ENCODE measurements around the gene ZRANB2. TPM values are rescaled to one million over a fixed set of nuclear protein-coding genes. Genes with fewer than 3 reads are reported as not detected.

Gene ZRANB2
- polyA plus RNA-seq, 2 of the 4 experiments (the other 2 are of a cell fraction): 47.9 to 87.6 TPM

DNA sequence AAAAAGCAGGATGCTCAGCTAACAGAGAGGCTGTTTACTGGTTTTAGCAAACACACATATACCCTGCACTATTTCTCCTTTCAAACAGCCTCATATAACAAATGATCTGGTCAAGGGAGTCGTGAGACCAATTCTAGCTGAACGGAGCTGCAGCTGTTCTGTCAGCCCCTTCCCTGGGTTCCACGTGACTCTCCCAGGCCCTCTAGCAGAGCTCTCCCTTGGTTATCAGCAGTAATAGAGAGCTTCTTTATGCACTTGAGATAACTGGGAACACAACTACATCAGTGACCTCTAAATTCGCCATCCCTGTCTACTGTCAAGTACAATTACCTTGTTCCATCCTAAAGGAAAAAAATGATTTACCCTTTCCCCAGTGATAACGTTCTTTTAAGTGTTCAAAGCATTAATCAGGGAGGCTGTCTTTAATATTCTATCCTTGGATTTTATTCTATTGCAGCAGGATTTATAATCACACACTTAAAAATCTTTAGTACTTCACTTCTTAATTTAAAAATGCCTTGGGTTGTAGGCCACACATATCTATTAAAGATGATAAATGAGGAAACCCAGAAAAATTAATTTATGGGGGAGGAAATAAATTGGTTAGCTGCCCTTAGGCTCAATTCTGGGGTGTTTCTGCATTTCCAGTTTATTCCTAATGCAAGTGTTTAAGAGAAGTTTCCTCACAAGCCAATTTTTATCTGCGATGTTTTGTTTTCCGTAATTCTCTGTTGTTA is 61.4 kb downstream of the ZRANB2 start:
- 41% methylated on average over 7 of the region's 7 CpGs for WGBS (ENCODE audit: missing lambda C conversion rate)
- Histone ChIP-seq H3K4me2 (no peak overlapping the region), H3K4me1 (no peaks in the 10 kb centered on the region), H3K4me3 (no peak overlapping the region), H3K9me3 (no peaks in the 10 kb centered on the region), H3K27ac (no peak overlapping the region)
- ChIA-PET CTCF (no interaction called here), POLR2A (no interaction called here)
- FAIRE-seq: no peak
- ATAC-seq: no peak
- DNase-seq (ENCODE audit: low read depth in 1 of 2, low spot score in 1 of 2): no peak
- no peak for TF ChIP-seq SREBF2 (IDR thresholded peaks at IDR 0.05)
- TF ChIP-seq RFX5 (IDR thresholded peaks at IDR 0.05): no peak
- no peak for TF ChIP-seq BHLHE40 (IDR thresholded peaks at IDR 0.05; ENCODE audit: low read depth, low read length)
- no peak for TF ChIP-seq JUNB (IDR thresholded peaks at IDR 0.05)
- no peak for TF ChIP-seq HDAC2 (IDR thresholded peaks at IDR 0.05)
- no peak for TF ChIP-seq ZC3H11A (IDR thresholded peaks at IDR 0.05)
- TF ChIP-seq RARB (CRISPR knock-in tag; IDR thresholded peaks at IDR 0.05): no peak
- TF ChIP-seq HEYL (CRISPR knock-in tag; IDR thresholded peaks at IDR 0.05): no peak
- TF ChIP-seq MAZ (IDR thresholded peaks at IDR 0.05; ENCODE audit: borderline replicate concordance, low read depth, low read length): no peak
- no peak for TF ChIP-seq KDM5A (IDR thresholded peaks at IDR 0.05)
- no peak for TF ChIP-seq RCOR1 (IDR thresholded peaks at IDR 0.05; ENCODE audit: low read depth, low read length)
- no peak for TF ChIP-seq ZSCAN20 (CRISPR knock-in tag; IDR thresholded peaks at IDR 0.05)
- no peak for TF ChIP-seq POLR2A (IDR thresholded peaks at IDR 0.05; ENCODE audit: low read length)
- no peak for TF ChIP-seq TP53 (CRISPR knock-in tag; IDR thresholded peaks at IDR 0.05)
- no peak for TF ChIP-seq JUN (IDR thresholded peaks at IDR 0.05)
- TF ChIP-seq FOSB (CRISPR knock-in tag; IDR thresholded peaks at IDR 0.05): no peak
- TF ChIP-seq, protein P1, sequence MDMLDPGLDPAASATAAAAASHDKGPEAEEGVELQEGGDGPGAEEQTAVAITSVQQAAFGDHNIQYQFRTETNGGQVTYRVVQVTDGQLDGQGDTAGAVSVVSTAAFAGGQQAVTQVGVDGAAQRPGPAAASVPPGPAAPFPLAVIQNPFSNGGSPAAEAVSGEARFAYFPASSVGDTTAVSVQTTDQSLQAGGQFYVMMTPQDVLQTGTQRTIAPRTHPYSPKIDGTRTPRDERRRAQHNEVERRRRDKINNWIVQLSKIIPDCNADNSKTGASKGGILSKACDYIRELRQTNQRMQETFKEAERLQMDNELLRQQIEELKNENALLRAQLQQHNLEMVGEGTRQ (IDR thresholded peaks at IDR 0.05): no peak
- TF ChIP-seq CBX8 (IDR thresholded peaks at IDR 0.05): no peak
- no peak for TF ChIP-seq RAD21 (conservative IDR thresholded peaks at IDR 0.05 in 1 of 2, IDR thresholded peaks at IDR 0.05 in 1 of 2)
- no peak for TF ChIP-seq MAFK (IDR thresholded peaks at IDR 0.05; ENCODE audit: partially characterized antibody)

DNA sequence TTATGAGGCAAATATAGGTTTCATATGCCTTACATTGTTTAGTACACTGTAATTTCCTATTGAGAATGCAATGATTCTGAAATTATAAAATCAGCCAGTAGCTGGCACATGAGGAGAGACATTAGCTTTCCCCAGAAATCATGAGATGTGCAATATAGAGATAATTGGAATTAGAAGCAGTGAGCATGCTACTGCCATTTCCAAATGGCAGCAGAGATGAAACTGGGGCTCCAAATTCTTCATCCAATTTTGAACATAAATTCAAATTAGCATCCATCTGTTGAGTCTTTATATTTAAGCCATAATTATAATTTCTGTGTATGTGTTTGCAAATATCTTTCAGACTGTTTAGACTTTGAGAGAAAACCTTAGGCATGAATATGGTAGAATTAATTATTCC is 62.0 kb downstream of the ZRANB2 start:
- CTCF ChIA-PET: no interaction called here

DNA sequence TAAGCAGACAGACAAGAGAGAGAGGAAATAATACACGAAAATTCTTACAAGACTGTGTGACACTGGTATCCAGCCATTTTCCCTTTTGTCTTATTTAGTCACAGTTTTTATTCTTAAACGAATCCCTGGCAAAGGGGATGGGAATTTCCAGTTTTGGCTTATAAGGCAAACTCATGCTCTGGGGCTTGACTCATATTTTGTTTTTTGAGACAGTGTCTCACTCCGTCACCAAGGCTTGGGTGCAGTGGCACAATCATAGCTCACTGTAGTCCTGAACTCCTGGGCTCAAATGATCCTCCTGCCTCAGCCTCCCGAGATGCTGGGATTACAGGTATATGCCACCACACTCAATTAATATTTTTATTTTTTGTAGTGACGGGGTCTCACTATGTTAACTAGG is 65.1 kb downstream of the ZRANB2 start:
- H3K9me3 ChIP-seq: no peaks in the 10 kb centered on the region
- no peak overlapping the region for H3K4me3 ChIP-seq
- no peak overlapping the region for H3K27ac ChIP-seq
- POLR2A ChIA-PET: no interaction called here
- CTCF ChIA-PET: no interaction called here
- ATAC-seq (no peak), FAIRE-seq (no peak), DNase-seq (ENCODE audit: low read depth in 1 of 2, low spot score in 1 of 2) (no peak)
- 12% methylated on average over 5 of the region's 5 CpGs for WGBS (ENCODE audit: missing lambda C conversion rate)
- TF ChIP-seq HDAC2 (IDR thresholded peaks at IDR 0.05): no peak
- TF ChIP-seq JUNB (IDR thresholded peaks at IDR 0.05): no peak
- no peak for TF ChIP-seq MYC (IDR thresholded peaks at IDR 0.05; ENCODE audit: borderline replicate concordance, low read length)
- TF ChIP-seq, protein P2, sequence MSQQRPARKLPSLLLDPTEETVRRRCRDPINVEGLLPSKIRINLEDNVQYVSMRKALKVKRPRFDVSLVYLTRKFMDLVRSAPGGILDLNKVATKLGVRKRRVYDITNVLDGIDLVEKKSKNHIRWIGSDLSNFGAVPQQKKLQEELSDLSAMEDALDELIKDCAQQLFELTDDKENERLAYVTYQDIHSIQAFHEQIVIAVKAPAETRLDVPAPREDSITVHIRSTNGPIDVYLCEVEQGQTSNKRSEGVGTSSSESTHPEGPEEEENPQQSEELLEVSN (IDR thresholded peaks at IDR 0.05; ENCODE audit: borderline replicate concordance, low read depth): no peak
- no peak for TF ChIP-seq RFX5 (IDR thresholded peaks at IDR 0.05)
- no peak for TF ChIP-seq CHD2 (IDR thresholded peaks at IDR 0.05; ENCODE audit: low read length, partially characterized antibody)
- TF ChIP-seq HOXB5 (CRISPR knock-in tag; IDR thresholded peaks at IDR 0.05): no peak
- TF ChIP-seq, protein P3, sequence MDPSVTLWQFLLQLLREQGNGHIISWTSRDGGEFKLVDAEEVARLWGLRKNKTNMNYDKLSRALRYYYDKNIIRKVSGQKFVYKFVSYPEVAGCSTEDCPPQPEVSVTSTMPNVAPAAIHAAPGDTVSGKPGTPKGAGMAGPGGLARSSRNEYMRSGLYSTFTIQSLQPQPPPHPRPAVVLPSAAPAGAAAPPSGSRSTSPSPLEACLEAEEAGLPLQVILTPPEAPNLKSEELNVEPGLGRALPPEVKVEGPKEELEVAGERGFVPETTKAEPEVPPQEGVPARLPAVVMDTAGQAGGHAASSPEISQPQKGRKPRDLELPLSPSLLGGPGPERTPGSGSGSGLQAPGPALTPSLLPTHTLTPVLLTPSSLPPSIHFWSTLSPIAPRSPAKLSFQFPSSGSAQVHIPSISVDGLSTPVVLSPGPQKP (IDR thresholded peaks at IDR 0.05; ENCODE audit: low read depth, low read length): no peak
- TF ChIP-seq CEBPB (IDR thresholded peaks at IDR 0.05): no peak
- TF ChIP-seq CBX2 (IDR thresholded peaks at IDR 0.05; ENCODE audit: borderline replicate concordance, low read depth): no peak
- no peaks in the 10 kb centered on the region for H3K4me1 ChIP-seq
- no peak overlapping the region for H3K4me2 ChIP-seq

More for the DNA sequence above, 62.0 kb downstream of the ZRANB2 start:
- TF ChIP-seq HOXB5 (CRISPR knock-in tag; IDR thresholded peaks at IDR 0.05) (no peak), ZNF302 (CRISPR knock-in tag; IDR thresholded peaks at IDR 0.05) (no peak), KDM5A (IDR thresholded peaks at IDR 0.05) (no peak), TP53 (CRISPR knock-in tag; IDR thresholded peaks at IDR 0.05) (no peak), NFE2L2 (conservative IDR thresholded peaks at IDR 0.05; ENCODE audit: low read length) (no peak), MYC (IDR thresholded peaks at IDR 0.05; ENCODE audit: borderline replicate concordance, low read length) (no peak), MAZ (IDR thresholded peaks at IDR 0.05; ENCODE audit: borderline replicate concordance, low read depth, low read length) (no peak), BHLHE40 (IDR thresholded peaks at IDR 0.05; ENCODE audit: low read depth, low read length) (no peak), MAFK (IDR thresholded peaks at IDR 0.05; ENCODE audit: partially characterized antibody) (no peak)
- TF ChIP-seq, protein P4, sequence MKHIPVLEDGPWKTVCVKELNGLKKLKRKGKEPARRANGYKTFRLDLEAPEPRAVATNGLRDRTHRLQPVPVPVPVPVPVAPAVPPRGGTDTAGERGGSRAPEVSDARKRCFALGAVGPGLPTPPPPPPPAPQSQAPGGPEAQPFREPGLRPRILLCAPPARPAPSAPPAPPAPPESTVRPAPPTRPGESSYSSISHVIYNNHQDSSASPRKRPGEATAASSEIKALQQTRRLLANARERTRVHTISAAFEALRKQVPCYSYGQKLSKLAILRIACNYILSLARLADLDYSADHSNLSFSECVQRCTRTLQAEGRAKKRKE (CRISPR knock-in tag; IDR thresholded peaks at IDR 0.05; ENCODE audit: low read depth): no peak
- Histone ChIP-seq H3K27ac (no peak overlapping the region), H3K9me3 (no peaks in the 10 kb centered on the region), H3K4me1 (no peaks in the 10 kb centered on the region), H3K4me3 (no peak overlapping the region), H3K4me2 (no peak overlapping the region)
- FAIRE-seq (no peak), DNase-seq (ENCODE audit: low read depth in 1 of 2, low spot score in 1 of 2) (no peak), ATAC-seq (no peak)
- POLR2A ChIA-PET: no interaction called here
